Fibroblast of peridontal ligament (primary cell): ENCODE data around the gene PDPN.

Source experiments
- DNase-seq: peaks from one replicate; pipeline ENCODE4 v3.0.0-alpha.2; 2010; ENCODE audit errors: extremely low read depth

The PDPN gene

GRCh38 chr1:13577846-13578245 is 5.8 kb upstream of the PDPN start:
- no peak for DNase-seq

GRCh38 chr1:13581446-13581845 is 2.2 kb upstream of the PDPN start:
- DNase-seq, result no peak

DNA sequence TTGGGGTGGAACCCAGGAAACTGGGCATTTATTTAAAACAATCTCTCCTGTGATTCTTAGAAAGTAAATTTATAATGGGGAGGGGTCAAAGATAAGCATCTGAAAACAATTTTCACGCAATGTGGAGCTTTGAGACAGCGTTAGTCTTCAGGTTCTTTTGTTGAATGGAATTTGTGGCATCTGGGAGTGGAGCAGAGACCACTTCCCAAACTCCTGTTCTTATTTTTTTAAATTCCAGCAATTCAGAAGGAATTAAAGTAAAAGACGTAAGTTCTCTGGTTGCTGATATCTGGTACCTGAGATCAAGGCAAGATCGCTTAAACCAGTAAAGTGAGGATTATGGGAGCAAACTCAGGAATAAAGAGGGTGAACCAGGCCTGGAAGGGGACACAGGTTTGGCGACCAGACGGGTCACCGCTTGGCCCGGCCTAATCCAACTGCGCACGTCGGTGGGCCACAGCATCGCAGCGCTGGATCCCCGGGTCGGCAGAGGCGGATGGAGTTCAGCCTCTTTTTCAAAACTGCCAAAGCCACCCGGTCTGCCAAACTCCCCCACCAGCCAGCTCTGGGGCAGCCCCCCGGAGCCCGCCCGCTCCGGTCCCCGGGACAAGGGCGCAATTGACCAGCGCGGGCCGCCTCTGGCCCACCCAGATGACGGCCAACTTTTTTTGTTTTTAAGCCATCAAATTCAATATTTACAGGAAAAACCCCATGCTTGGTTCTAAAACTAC is 754 bp upstream of the PDPN start:
- no peak for DNase-seq

GRCh38 chr1:13583966-13584791 is 547 bp downstream of the PDPN start:
- DNase-seq, result no peak

DNA sequence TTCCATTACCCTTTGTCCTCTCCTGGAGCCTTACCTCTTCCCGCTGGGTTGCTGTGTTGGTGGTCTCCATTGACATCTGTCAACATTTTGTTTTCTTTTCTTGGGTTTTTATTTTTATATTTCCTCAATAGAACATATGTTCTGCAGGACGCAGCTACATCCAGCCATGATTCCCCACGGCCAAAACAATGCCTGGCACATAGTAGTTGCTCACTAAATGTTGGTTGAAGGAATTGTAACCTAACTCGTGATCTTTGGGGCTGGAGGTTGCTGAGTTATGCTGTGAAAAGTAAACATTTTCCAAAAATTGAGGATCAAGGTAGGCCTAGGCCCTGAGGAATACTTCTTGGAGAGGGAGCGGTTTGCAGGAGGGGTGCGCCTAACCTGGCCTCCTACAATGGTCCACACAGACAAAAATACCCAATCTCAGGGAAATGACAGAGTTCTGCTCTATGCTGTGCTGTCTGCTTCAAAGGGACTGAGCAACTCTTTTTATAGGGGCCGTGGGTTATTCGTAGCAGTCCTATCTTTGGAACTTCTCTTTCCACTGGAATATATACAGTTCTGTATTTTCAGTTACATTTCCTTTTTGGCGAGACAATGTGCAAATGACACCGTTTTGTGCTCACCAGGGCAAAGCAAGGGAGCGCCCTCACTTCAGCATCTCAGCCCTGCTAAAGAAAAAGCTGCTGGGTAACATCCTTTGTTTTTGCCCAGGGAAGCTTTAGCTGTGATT is 1.4 kb downstream of the PDPN start:
- DNase-seq, result no peak

DNA sequence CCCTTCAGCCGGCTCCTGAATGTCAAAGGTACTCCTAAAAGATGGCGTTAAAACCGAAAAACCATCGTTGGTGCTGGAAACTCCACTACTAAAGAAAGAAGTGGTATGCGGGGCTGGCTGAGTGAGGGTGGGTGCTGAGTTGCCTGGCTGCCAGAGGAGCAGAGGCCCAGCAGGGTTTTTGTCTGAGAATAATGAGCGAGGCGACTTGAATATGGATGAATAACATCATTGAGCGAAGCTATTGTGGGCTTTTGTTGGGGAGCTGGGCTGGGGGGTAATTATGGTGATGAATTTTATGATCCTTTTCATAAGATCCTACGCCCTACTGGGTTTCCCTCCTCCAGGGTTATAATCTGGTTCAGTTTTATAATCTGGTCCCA is 2.0 kb downstream of the PDPN start:
- no peak for DNase-seq

DNA sequence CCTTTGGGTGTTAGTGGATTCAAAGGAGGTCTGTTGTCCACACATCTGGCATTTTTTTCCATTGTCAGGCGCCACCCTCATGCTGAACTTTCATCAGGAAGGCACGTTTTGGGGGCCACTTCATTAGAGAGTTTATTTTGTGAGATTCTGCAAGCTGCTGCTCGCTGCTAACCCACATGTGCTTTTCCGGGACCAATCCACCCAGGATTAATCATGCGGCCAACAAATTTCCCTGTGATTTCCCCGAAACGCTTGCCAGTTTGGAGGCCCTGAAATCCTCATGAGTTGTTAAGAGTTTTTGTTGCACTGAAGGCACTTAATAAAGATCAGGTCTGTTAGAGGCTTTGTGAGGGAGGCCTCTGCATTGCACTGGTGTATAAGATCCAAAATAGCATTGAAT is 2.4 kb downstream of the PDPN start:
- no peak for DNase-seq

DNA sequence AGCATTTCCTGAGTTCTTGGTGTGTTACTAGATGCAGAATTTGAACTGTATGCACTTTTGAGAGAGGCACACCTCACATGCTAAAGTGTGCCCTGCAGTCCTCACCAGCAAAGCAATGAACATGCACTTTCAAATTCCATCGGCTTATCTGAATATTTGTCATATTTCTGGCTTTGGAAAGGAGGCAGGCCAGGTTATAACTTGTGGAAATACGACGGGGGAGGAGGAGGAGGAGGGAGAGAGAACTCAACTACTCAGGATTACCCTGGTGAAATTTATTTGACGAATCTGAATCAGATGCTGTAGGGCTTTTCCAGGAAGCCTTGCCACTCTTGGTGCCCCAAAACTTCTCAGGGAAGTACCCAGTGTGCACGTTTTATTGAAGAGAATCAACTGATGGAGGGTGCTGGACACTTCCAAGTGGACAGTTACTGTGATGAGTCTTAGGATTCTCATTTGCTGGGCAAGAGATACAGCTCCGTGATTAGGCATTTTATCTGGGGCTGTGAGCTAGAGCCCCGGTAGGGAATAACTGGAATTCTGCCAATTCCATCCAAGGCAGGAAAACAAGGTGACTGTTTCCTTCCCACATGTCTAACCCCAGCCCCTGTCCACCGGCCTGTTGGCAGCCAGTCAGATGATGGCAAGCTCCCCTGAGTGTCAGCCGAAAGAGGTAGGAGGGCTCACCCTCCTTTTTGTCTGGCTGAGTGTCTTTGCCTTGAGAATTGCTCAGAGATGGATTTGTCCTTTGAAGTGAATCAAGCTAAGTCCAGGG is 3.8 kb downstream of the PDPN start:
- DNase-seq, result no peak

DNA sequence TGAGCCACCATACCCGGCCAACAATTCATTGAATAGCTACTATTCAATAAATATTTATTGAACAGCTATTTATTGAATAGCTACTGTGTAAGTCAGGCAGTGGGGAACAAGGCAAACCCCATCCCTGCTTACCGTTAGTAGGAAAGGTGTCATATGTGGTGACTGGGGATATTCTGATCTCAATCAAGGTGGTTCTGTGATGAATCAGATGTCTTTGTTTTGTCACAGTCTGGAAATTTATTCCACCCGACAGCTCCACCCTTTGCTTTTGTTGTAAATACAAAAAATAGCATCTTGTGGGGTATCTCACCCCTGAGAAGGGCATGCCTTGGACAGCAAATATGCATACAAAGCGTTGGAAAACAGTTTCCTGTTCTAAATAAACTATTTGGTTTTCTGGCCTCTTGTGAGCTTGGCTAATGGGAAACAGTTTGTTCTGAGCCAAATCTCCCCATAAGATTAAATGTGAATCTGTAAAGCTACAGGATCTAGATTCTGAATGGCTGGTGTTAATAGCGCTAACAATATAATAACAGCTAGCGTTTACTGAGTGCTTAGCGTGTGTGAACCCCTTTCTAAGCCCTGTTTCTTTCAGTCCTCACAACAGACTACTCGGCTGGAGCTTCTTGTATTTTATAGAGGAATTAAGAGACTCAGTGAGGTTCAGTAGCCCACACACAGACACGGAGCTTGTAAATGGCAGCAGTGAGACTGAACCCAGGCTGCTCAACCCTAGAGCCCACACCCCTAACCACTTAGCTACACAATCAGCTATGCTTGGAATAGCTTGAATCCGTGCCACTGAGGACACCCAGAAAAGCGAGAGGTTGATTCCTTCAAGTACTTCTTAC is 5.5 kb downstream of the PDPN start:
- no peak for DNase-seq

DNA sequence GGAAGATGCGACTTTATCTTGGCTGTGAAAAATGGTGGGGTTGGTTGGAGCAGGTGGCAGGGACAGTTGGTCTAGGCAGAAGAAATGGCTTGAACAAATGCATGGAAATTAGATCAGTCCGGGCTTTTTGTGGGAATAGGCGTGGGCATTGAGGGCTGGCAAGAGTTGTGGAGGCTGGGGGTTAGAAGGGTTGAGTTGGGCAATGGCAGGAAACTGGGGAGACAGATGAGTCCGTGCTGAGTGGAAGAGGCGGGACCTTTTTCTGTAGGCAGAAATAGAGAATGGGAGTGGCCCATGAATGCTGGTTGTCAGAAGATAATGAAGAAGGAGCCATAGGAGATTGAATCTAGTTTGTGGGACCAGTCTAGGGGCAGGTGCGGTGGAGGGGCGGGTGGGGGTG is 6.9 kb downstream of the PDPN start:
- DNase-seq, result no peak

- DNase-seq, result peak; percentile 21
Measured at GRCh38 chr1:13593511-13594131, 10.0 kb downstream of the PDPN start.

GRCh38 chr1:13595411-13595810 is 11.8 kb downstream of the PDPN start:
- no peak for DNase-seq

DNA sequence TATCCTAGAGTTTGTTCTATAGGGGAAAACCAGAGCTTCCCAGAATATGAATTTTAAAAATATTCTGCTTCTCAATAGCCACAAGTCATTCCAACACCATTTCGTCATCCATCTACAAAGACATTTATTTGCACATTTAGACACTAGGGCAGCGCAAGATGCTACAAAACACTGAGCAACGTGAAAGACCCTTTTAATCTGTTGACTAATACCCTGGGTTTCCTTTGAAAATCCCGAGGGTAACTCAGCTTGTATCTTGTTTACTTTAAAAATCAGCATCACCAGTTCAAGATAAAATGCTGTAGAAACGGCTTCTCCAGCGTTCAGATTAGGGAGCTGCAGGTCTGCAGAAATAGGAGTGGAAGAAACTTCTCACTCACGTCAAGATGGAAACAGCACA is 13.5 kb downstream of the PDPN start:
- DNase-seq, result no peak

DNA sequence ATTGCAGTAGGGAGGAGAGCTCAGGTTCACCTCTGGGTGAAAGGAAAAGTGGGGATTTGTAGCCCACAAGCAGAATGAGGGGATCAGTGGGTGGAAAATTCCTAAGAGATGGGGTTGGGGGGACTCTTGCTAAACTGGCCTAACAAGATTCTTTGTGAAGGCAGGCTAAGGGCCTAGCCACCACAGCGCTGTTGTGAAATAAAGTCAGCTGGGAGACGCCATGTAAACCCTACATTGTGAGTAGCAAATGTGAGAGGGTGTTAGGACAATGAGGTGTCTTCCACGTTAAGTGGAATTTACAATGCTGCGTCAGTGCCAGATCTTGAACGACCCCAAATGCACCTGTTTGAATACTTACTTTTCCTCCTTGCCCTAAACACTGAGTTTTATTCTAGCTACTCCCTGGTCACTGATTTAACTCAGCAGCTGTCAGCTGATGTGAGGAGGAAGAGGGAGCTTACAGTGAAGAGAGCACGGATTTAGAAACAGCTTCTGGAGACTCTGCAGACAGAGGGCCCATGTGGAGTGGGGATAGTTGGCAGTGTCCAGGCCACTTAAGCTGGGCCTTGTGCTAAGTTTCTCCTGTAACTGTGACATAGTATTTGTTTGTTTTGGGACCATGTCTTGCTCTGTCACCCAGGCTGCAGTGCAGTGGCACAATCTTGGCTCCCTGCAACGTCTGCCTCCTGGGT is 17.3 kb downstream of the PDPN start:
- DNase-seq, result no peak

DNA sequence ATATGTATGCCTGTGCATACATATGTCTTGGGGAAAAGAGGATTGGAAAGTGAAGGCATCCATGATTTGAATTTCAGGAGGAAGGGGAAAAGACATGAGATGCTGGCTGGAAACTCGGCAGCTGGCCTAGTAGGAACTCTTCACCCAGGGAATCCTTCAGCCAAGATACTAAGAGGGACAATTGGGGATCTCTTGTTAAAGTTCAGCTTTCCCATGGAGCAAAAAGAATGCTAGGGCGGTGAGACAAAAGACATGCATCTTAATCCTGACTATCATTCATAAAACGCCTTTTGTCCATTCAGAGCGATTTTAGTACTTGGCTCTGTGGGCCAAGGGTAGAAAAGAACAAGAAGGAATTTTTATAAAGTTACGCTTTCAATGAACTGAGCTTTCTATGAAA is 20.5 kb downstream of the PDPN start:
- no peak for DNase-seq

GRCh38 chr1:13604721-13605120 is 21.1 kb downstream of the PDPN start:
- DNase-seq, result no peak

GRCh38 chr1:13605159-13605558 is 21.5 kb downstream of the PDPN start:
- DNase-seq, result peak; percentile 11

DNA sequence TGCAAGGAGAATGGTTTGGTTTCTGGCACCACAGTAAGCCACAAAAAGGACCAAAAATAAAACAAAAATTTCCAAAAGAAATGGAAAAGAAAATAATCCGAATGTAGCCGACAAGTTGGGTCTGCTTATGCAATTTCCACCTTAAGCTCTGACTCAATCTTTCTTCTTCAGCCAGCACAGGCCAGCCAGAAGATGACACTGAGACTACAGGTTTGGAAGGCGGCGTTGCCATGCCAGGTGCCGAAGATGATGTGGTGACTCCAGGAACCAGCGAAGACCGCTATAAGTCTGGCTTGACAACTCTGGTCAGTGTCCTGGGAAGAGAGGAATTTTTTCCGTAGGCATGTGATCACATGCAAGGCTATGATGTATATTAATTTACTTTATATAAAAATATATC is 23.4 kb downstream of the PDPN start:
- no peak for DNase-seq

DNA sequence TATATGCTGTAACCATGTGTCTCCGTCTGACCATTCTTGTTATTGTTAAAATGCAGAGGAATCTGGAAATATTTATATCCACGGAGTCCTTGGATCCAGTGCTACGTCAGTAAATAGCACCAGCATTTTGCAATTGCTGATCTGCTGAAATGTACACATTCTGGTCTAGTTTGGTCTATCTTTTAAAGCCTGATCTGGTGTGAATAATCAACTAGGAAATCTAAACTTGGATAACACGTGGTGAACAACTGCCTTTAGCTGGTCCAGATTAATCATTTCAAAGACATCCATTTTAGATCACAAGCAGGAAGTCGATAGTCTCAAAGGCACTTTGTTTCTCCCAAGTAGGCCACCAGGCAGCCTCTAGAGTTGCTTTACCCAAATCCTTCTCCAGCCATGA is 32.6 kb downstream of the PDPN start:
- no peak for DNase-seq

- DNase-seq, result no peak
Measured at GRCh38 chr1:13617108-13617507, 33.5 kb downstream of the PDPN start.
